ENCODE measurements around the gene CYREN.

DNA sequence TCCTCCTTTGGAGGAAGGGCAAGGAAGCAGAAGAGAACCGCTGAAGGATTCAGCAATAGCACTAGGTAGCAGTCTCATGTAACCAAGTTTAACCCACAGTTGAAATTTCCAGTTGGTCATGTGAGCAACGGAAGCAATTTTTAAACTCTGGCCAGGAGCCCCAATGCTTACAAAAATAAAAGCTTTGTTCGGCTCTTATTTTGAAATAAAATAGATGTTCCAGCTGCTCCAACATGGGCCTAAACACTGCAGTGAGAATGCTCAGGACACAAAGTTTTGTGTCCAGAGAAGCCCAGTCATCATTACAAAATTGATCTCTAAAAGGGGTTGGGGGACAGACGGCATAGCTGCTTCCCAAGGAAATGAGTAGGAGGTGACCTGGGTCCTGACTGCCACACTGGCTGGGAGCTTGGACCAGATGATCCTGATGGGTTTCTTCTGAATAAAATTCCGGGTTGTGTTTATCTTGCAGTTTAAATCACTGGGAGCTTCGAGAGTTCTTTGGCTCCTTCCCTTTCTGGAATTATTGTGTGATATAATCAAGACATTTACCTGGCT is 23.1 kb downstream of the CYREN start:
- TF ChIP-seq EHF (CRISPR knock-in tag; IDR thresholded peaks at IDR 0.05) (no peak), CTCF (IDR thresholded peaks at IDR 0.05) (no peak), SMC3 (IDR thresholded peaks at IDR 0.05) (no peak), HDAC2 (IDR thresholded peaks at IDR 0.05) (no peak), CEBPB (IDR thresholded peaks at IDR 0.05) (no peak), CBX8 (IDR thresholded peaks at IDR 0.05) (no peak), ZFP36 (IDR thresholded peaks at IDR 0.05; ENCODE audit: borderline replicate concordance, partially characterized antibody) (no peak)
- TF ChIP-seq, protein P1, sequence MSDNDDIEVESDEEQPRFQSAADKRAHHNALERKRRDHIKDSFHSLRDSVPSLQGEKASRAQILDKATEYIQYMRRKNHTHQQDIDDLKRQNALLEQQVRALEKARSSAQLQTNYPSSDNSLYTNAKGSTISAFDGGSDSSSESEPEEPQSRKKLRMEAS (IDR thresholded peaks at IDR 0.05): no peak

All from A549 (cell line).